COLO829 (cell line): ENCODE results near the gene ECE2.

Experiments used
- DNase-seq: peaks from one replicate; pipeline ENCODE4 v3.0.0; 2012; ENCODE audit warnings: low spot score

Gene ECE2

DNA sequence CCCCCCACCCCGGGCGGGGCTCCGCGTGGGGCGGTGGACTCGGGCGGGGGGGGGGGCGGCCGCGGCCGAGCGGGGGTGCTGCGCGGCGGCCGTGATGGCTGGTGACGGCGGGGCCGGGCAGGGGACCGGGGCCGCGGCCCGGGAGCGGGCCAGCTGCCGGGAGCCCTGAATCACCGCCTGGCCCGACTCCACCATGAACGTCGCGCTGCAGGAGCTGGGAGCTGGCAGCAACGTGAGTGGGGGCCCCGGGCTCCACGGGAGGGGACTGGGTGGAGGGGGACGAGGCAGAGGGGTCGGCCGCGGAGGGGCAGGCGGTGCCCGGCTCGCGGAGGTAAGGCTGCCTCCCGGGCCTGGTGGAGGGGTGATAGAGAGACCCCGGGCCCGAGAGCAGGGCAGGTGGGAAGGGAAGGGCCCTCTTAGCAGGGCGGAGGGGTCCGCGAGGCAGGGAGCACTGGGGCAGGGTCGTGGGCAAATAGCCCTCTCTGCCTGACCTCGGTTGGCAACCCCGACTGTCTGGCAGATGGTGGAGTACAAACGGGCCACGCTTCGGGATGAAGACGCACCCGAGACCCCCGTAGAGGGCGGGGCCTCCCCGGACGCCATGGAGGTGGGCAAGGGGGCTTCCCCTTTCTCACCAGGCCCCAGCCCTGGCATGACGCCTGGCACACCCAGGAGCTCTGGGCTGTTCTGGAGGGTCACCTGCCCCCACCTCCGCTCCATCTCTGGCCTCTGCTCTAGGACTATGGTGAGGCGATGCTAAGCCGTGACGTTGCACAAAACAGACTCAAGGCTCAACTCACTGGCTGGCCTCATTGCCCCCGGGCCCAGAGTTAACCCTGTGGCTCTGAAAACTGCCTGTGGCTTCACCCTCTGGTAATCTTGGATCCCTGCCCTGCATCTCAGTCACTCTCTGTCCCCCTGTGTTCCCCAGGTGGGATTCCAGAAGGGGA, at the start of gene ECE2:
Gene ECE2, plus strand, starts transcription at position 62 of the 950 bp plus-strand sequence. Its CDS starts 132 bp downstream, at position 194.
- DNase-seq = no peak

- DNase-seq = peak; percentile 68
Observed at GRCh38 chr3:184227481-184227935, 48.3 kb upstream of the ECE2 start.

DNA sequence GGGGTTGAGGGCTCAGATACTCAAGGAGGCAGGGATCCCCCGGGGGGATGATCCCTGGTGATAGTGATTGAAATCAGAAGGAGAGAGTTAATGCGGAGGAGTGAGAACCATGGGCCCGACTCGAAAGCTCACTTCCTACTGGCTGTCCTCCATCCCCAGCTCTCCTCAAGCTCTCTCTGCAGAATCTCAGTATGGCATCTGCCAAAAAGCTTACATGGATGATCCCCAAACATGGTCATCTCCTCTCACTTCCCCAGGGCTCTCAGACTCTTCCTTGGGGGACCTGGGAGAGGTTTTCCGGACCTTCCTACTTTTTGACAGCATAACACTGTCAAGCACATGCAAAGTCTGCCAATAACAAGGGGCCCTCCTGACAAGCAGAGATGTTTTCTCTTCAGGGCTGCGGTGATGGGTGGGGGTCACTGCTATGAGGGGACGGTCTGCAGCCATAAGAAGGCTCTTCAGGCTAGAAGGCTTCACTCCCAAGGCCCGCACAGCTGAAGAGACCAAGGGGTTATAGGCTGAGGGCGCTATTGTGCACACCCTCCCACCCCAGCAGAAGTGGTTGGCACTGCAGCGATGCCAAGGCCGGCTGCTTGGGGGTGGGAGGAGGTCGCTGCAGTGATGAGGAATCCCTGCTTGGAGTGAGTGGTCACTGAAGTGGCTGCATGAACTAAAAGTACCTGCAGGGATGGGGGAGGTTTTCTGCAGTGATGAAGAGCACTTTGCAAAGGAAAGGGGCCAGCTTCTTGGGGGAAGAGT, 47.3 kb upstream of the ECE2 start:
- DNase-seq = no peak

GRCh38 chr3:184229394-184230080, 46.3 kb upstream of the ECE2 start, which contains the start of gene VWA5B2:
Gene VWA5B2, plus strand, starts transcription at chr3:184229585. Its CDS starts 944 bp downstream, at chr3:184230529.
- peak; percentile 87 for DNase-seq

DNA sequence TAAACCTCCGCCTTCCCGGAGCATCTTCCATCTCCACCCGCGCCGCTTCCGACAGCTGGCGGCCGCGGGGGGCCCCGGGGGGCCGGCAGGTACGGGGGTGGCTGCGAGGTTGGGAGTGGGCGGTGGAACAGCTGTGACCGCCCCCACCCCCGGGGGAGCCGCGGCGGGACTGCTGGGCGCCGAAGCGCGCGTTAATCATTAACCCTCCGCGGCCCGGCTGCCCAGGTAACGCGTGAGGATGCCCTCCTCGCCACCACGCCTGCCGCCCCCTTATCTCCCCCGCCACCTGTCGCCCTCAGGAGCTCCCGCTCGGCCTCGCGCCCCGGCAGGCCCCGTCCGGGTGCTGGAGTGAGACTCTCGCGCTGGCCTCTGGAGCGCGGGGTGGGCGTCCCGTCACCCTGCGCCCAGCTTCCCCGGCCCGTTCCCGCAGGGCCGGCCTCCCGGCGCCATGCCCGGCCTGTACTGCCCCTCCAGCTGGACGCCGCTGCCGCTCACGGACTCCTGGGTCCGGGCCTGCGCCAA, 45.7 kb upstream of the ECE2 start:
- no peak for DNase-seq

DNA sequence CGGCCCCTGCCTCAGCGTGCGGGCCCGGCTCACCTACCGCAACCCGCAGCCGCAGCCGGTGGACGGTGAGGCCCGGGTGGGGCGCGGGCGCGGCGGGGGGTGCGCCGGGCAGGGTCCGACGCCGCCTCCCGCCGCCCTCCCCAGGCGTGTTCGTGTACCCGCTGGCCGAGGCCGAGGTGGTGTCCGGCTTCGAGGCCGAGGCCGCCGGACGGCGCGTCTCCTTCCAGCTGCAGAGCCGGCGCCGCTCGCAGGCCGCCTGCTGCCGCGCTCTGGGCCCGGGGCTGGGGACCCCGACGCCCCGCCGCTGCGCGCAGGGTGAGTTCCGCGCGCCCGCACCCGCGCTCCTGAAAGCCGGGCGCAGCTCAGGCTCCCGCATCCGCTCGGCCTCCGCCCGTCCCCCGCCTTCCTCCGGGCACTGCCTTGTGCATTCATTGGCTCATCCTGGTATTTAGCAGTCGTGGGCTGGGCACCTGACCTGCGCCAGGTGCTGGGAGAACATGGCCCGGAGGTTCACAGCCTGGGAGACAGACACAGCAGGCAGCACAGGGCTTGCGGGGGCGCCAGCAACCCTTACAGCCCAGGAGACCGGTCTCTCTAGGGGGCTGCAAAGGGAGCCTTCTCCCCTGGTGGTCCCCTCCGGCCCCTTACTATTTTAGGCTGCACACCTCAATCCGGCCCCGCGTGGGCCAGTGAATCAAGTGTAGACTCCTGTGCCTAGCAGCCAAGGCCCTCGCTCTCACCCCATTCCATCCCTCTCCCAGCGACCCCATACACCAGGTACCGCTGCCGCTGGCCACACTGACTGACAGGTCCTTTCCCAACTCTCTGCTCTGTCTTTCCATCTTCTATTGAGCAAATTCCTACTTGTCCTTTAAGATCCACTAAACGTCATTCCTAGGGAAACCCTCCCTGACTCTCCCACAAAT, 45.0 kb upstream of the ECE2 start:
- no peak for DNase-seq

DNA sequence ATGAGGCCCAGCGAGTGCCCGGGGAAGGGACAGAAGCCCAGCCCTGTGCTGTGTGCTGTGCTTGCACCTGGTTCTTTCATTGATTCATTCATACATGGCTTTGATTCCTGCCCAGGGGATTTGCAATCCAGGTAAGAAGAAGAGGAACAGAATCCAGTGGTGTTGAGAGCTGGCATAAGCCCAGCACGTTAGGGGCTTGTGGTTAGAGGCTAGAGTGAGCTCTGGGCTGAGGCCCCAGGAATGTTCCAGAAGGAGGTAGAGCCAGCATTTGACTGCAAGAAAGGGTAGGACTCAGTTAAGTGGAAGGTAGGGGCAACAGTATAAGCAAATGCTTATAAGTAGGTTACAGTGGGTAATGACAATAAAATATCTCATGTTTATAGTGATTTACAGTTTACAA, 44.2 kb upstream of the ECE2 start:
- no peak for DNase-seq

DNA sequence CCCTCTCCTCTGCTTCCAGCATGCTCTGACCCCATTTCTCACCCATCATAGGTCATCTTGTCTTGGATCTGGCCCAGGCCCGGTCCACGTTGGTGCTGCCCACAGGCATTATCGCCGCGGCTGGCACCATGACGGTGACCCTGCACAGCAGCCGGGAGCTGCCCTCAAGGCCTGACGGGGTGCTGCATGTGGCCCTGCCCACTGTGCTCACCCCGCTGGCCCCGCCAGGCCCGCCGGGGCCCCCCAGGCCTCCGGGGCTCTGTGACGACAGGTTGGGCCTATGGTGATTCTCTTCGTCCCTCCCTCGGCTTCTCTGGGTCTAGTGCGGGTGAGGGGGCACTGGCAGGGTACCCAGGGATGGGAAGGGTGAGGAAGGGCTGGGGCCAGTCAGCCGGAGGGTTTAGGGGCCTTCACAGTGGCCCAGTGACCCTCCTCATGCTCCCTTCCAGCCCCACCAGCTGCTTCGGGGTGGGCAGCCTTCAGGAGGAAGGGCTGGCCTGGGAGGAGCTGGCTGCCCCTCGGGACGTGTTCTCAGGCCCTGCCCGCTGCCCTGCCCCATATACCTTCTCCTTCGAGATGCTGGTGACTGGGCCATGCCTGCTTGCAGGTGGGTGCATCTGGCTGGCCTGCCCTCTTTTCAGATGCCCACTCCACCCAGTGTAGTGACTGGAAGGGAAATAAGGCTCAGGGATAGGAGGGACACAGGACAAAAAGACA, 42.5 kb upstream of the ECE2 start:
- no peak for DNase-seq

GRCh38 chr3:184234224-184234623, 41.6 kb upstream of the ECE2 start:
- peak; percentile 58 for DNase-seq

DNA sequence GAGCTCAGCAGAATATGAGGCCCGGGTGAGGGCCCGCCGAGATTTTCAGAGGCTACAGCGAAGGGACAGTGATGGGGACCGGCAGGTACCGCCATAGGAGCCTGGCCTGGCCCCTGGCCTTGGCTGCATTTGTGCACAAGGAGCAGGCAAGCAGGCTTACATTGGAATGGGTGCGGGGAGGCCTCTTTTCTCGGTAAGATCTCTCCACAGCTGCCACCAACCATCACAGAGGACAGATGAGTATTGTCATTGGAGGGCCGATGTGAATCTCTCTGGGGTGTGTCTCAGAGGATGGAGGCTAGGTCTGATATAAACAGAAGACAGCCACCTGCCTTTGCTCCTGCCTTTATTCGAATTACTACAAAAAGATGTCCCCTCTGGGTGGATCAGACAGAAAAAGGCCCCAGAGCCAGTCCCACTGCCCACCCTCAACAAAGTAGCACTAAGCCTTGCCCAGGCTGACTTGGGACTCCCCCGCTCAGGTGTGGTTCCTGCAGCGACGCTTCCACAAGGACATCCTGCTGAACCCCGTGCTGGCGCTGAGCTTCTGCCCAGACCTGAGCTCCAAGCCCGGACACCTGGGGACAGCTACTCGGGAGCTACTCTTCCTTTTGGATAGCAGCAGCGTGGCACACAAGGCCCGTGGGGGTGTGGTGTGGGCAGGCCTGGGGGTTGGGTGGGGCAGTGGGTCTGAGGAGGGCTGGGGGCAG, 41.0 kb upstream of the ECE2 start:
- DNase-seq = no peak

DNA sequence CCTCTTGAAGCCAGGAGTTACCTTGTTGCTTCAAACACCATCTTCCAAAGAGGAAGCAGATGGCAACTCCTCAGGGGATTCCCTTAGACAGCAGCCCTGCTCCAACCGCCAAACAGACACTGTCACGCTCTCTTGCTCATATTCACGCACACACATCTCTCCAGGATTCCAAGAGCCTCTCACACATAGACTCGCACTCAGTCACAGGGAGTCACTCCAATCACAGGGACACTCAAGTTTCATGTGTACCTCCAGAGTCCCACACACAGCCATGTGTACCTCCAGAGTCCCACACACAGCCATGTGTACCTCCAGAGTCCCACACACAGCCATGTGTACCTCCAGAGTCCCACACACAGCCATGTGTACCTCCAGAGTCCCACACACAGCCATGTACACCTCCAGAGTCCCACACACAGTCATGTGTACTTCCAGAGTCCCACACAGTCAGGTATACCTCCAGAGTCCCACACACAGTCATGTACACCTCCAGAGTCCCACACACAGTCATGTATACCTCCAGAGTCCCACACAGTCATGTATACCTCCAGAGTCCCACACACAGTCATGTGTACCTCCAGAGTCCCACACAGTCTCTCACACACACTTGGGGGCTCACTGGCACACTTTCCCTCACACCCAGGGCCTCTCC, 40.3 kb upstream of the ECE2 start:
- DNase-seq = no peak

DNA sequence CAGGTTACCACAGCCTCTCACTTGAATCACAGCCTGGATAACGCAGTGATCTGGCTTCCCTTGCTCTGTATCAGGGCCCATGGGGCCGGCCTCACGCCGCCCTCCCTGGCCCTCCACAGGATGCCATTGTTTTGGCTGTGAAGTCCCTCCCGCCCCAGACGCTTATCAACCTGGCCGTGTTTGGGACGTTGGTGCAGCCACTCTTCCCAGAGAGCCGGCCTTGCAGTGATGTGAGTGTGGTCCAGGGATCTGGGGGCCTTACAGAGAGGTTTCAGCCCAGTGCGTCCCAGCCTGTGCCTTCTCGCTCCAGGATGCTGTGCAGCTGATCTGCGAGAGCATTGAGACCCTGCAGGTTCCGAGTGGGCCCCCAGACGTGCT, 39.8 kb upstream of the ECE2 start:
- DNase-seq = no peak

- DNase-seq = no peak
Observed at GRCh38 chr3:184236636-184237035, 39.2 kb upstream of the ECE2 start.

GRCh38 chr3:184237211-184237610, 38.6 kb upstream of the ECE2 start:
- no peak for DNase-seq

GRCh38 chr3:184237807-184238206, 38.0 kb upstream of the ECE2 start:
- no peak for DNase-seq

GRCh38 chr3:184238246-184238818, 37.5 kb upstream of the ECE2 start:
- no peak for DNase-seq

GRCh38 chr3:184239221-184239620, 36.6 kb upstream of the ECE2 start:
- no peak for DNase-seq

- DNase-seq = no peak
Observed at GRCh38 chr3:184239708-184240107, 36.1 kb upstream of the ECE2 start.
